Heart left ventricle (tissue), 13 donors: Measurements from ENCODE around the gene CCDC82.

ENCODE experiments used
- CTCF ChIP-seq, 12 donors: fragments of 200-600 bp; sonication (generic) in 4 of 12; IDR thresholded peaks; one replicate each; pipeline versions ENCODE4 v1.5.0 to v1.8.0; 2018 to 2022; ENCODE audit warnings: antibody characterized with exemption in 12 of 12, mild to moderate bottlenecking in 5 of 12
- POLR2A ChIP-seq, 2 donors: fragments of 450-650 bp; IDR thresholded peaks; one replicate each; pipeline ENCODE4 v1.6.1; 2017; ENCODE audit warnings: antibody characterized with exemption in 2 of 2, mild to moderate bottlenecking in 2 of 2, moderate library complexity in 2 of 2
- donor health status: ischemic (EF 13 %, LVEDD 7.1; RV severe dilation, severe dysfunction).
- donor health status: DM: no; HTN: yes; CAD: no.
- donor health status: DM: no; HTN: no; CAD: no.
- donor health status: ischemic (EF 25% LVEDD 6.9; RV normal size, moderate dysfunction).
- donor health status: ischemic (EF 25% LVEDD 5.7; RV mildly dilated, moderate dysfunction).
- donor health status: ischemic (EF 35%, LVEDD 5.7; RV mildly dilated, moderate dysfunction).
- donor health status: nonischemic (EF 11% LVEDD 7.7; RV severe dilation, severe dysfunction).
- donor health status: DM: yes; HTN: yes; CAD: no.
- donor health status: PGD.
- donor health status: ischemic (EF 29% LVEDD 5.4; RV normal size, mild dysfunction).
- donor health status: nonischemic (EF 23%, LVEDD 6.1; RV moderate dilation, normal function).

- TF ChIP-seq CTCF (IDR thresholded peaks at IDR 0.05) (no peak), POLR2A (IDR thresholded peaks at IDR 0.05) (no peak)
Observed at GRCh38 chr11:96303980-96304379, 85.7 kb downstream of the CCDC82 start.
